ENCODE results near the gene MYH11.
"Not testable (repeated sequence)": the region's sequence is repeated elsewhere in the genome, so short reads cannot be mapped to it uniquely, and the experiment has no call there.

MYH11 gene

GRCh38 chr16:15690296-15690695, 166.5 kb downstream of the MYH11 start:
- no peak for DNase-seq (ENCODE audit: low read depth, low spot score)
- Histone ChIP-seq H3K27ac (no peak overlapping the region), H3K9ac (ENCODE audit: insufficient read length) (no peak overlapping the region), H3K9me3 (ENCODE audit: low read depth, low read length) (no peaks in the 10 kb centered on the region), H3K36me3 (ENCODE audit: insufficient read depth, low read length) (peaks cover 37% of the 10 kb centered on the region), H3K4me3 (no peak overlapping the region)
- TF ChIP-seq POLR2AphosphoS5 (IDR thresholded peaks at IDR 0.05; ENCODE audit: borderline replicate concordance, low read depth, low read length): no peak
- no peak for TF ChIP-seq FOXP2 (optimal IDR thresholded peaks at IDR 0.05; ENCODE audit: control extremely low read depth, extremely low read length, insufficient read depth)
- TF ChIP-seq EZH2 (IDR thresholded peaks at IDR 0.05): no peak

- H3K9ac ChIP-seq (ENCODE audit: insufficient read length): no peak overlapping the region
- peaks cover 32% of the 10 kb centered on the region for H3K36me3 ChIP-seq (ENCODE audit: insufficient read depth, low read length)
- no peak for DNase-seq (ENCODE audit: low read depth, low spot score)
- H3K4me3 ChIP-seq: no peak overlapping the region
- no peak overlapping the region for H3K27ac ChIP-seq
- TF ChIP-seq POLR2AphosphoS5 (IDR thresholded peaks at IDR 0.05; ENCODE audit: borderline replicate concordance, low read depth, low read length): no peak
- no peak for TF ChIP-seq EZH2 (IDR thresholded peaks at IDR 0.05)
- TF ChIP-seq FOXP2 (optimal IDR thresholded peaks at IDR 0.05; ENCODE audit: control extremely low read depth, extremely low read length, insufficient read depth): no peak
- H3K9me3 ChIP-seq (ENCODE audit: low read depth, low read length): no peaks in the 10 kb centered on the region
These were observed 167.5 kb downstream of the MYH11 start for GRCh38 chr16:15689290-15689689.

- Histone ChIP-seq H3K9ac (ENCODE audit: insufficient read length) (no peak overlapping the region), H3K36me3 (ENCODE audit: insufficient read depth, low read length) (peaks cover 29% of the 10 kb centered on the region), H3K9me3 (ENCODE audit: low read depth, low read length) (no peaks in the 10 kb centered on the region), H3K4me3 (no peak overlapping the region), H3K27ac (no peak overlapping the region)
- TF ChIP-seq EZH2 (IDR thresholded peaks at IDR 0.05) (no peak), POLR2AphosphoS5 (IDR thresholded peaks at IDR 0.05; ENCODE audit: borderline replicate concordance, low read depth, low read length) (no peak), FOXP2 (optimal IDR thresholded peaks at IDR 0.05; ENCODE audit: control extremely low read depth, extremely low read length, insufficient read depth) (no peak)
- DNase-seq (ENCODE audit: low read depth, low spot score): no peak
These were observed 170.5 kb downstream of the MYH11 start for GRCh38 chr16:15686287-15686686.

GRCh38 chr16:15682105-15682570, 174.7 kb downstream of the MYH11 start:
- TF ChIP-seq FOXP2 (optimal IDR thresholded peaks at IDR 0.05; ENCODE audit: control extremely low read depth, extremely low read length, insufficient read depth) (no peak), POLR2AphosphoS5 (IDR thresholded peaks at IDR 0.05; ENCODE audit: borderline replicate concordance, low read depth, low read length) (no peak), EZH2 (IDR thresholded peaks at IDR 0.05) (no peak)
- H3K9me3 ChIP-seq (ENCODE audit: low read depth, low read length): no peaks in the 10 kb centered on the region
- H3K36me3 ChIP-seq (ENCODE audit: insufficient read depth, low read length): peaks cover 20% of the 10 kb centered on the region
- H3K4me3 ChIP-seq: no peak overlapping the region
- H3K9ac ChIP-seq (ENCODE audit: insufficient read length): no peak overlapping the region
- no peak for DNase-seq (ENCODE audit: low read depth, low spot score)
- H3K27ac ChIP-seq: no peak overlapping the region

- peaks cover 14% of the 10 kb centered on the region for H3K36me3 ChIP-seq (ENCODE audit: insufficient read depth, low read length)
- no peak overlapping the region for H3K9ac ChIP-seq (ENCODE audit: insufficient read length)
These were observed 179.4 kb downstream of the MYH11 start for GRCh38 chr16:15677447-15677846.

GRCh38 chr16:15676506-15676905, 180.3 kb downstream of the MYH11 start:
- no peak for DNase-seq (ENCODE audit: low read depth, low spot score)
- Histone ChIP-seq H3K27ac (no peak overlapping the region), H3K36me3 (ENCODE audit: insufficient read depth, low read length) (peaks cover 10% of the 10 kb centered on the region), H3K4me3 (no peak overlapping the region), H3K9ac (ENCODE audit: insufficient read length) (no peak overlapping the region), H3K9me3 (ENCODE audit: low read depth, low read length) (no peaks in the 10 kb centered on the region)
- TF ChIP-seq FOXP2 (optimal IDR thresholded peaks at IDR 0.05; ENCODE audit: control extremely low read depth, extremely low read length, insufficient read depth): no peak

More at GRCh38 chr16:15677447-15677846, 179.4 kb downstream of the MYH11 start:
- Histone ChIP-seq H3K9me3 (ENCODE audit: low read depth, low read length) (no peaks in the 10 kb centered on the region), H3K4me3 (no peak overlapping the region), H3K27ac (no peak overlapping the region)
- no peak for DNase-seq (ENCODE audit: low read depth, low spot score)
- TF ChIP-seq FOXP2 (optimal IDR thresholded peaks at IDR 0.05; ENCODE audit: control extremely low read depth, extremely low read length, insufficient read depth): no peak
- TF ChIP-seq POLR2AphosphoS5 (IDR thresholded peaks at IDR 0.05; ENCODE audit: borderline replicate concordance, low read depth, low read length): no peak
- TF ChIP-seq EZH2 (IDR thresholded peaks at IDR 0.05): no peak

- Histone ChIP-seq H3K9ac (ENCODE audit: insufficient read length) (no peak overlapping the region), H3K27ac (no peak overlapping the region)
These were observed 182.3 kb downstream of the MYH11 start for GRCh38 chr16:15674571-15674970.

GRCh38 chr16:15672514-15673167, 184.2 kb downstream of the MYH11 start:
- TF ChIP-seq FOXP2 (optimal IDR thresholded peaks at IDR 0.05; ENCODE audit: control extremely low read depth, extremely low read length, insufficient read depth) (no peak), POLR2AphosphoS5 (IDR thresholded peaks at IDR 0.05; ENCODE audit: borderline replicate concordance, low read depth, low read length) (no peak), EZH2 (IDR thresholded peaks at IDR 0.05) (no peak)
- no peak overlapping the region for H3K27ac ChIP-seq
- H3K36me3 ChIP-seq (ENCODE audit: insufficient read depth, low read length): peaks cover 4% of the 10 kb centered on the region; the same call in 1 of the 2 replicates
- H3K9ac ChIP-seq (ENCODE audit: insufficient read length): no peak overlapping the region
- no peak for DNase-seq (ENCODE audit: low read depth, low spot score)
- H3K9me3 ChIP-seq (ENCODE audit: low read depth, low read length): no peaks in the 10 kb centered on the region
- H3K4me3 ChIP-seq: no peak overlapping the region

More at GRCh38 chr16:15674571-15674970, 182.3 kb downstream of the MYH11 start:
- TF ChIP-seq EZH2 (IDR thresholded peaks at IDR 0.05): no peak
- no peak for TF ChIP-seq FOXP2 (optimal IDR thresholded peaks at IDR 0.05; ENCODE audit: control extremely low read depth, extremely low read length, insufficient read depth)
- no peak for TF ChIP-seq POLR2AphosphoS5 (IDR thresholded peaks at IDR 0.05; ENCODE audit: borderline replicate concordance, low read depth, low read length)
- Histone ChIP-seq H3K9me3 (ENCODE audit: low read depth, low read length) (no peaks in the 10 kb centered on the region), H3K4me3 (no peak overlapping the region), H3K36me3 (ENCODE audit: insufficient read depth, low read length) (peaks cover 6% of the 10 kb centered on the region)
- DNase-seq (ENCODE audit: low read depth, low spot score): no peak

- H3K36me3 ChIP-seq (ENCODE audit: insufficient read depth, low read length): not testable (repeated sequence)
These were observed 184.7 kb downstream of the MYH11 start for GRCh38 chr16:15672127-15672513.

More at GRCh38 chr16:15672127-15672513, 184.7 kb downstream of the MYH11 start:
- DNase-seq (ENCODE audit: low read depth, low spot score); H3K9ac ChIP-seq (ENCODE audit: insufficient read length); H3K9me3 ChIP-seq (ENCODE audit: low read depth, low read length); H3K4me3 ChIP-seq; H3K27ac ChIP-seq: not testable (repeated sequence)
